ENCODE measurements around the gene ACTR6.
A peak's percentile ranks its signal among the peaks of the same experiment; 100 is the strongest.
"Not testable (repeated sequence)": the region's sequence is repeated elsewhere in the genome, so short reads cannot be mapped to it uniquely, and the experiment has no call there.

Gene ACTR6

DNA sequence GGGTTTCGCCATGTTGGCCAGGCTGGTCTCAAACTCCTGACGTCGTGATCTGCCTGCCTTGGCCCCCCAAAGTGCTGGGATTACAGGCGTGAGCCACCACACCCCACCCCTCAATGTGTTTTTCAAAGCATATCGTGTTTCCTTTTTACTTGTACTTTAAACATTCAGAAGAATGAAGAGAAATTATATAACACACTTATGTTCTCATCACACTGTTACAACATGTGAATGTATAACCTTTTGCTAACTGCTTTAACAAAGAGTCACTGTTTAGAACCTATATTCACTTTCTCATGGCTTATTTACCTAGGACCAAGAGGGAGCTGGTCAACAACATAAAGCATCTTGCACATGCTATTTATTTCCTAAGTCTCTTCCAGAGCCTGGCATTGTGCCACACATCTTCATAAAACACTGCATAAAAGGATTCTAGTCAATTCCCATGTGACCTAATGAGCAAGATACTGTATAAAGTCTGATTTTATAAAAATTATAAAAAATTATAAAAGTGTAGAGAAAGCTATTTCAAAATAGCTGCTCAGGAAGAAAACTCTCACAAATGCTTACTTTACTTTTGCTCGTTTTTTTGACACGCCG is 16.0 kb upstream of the ACTR6 start:
- DNase-seq (ENCODE audit: low spot score), result no peak

DNA sequence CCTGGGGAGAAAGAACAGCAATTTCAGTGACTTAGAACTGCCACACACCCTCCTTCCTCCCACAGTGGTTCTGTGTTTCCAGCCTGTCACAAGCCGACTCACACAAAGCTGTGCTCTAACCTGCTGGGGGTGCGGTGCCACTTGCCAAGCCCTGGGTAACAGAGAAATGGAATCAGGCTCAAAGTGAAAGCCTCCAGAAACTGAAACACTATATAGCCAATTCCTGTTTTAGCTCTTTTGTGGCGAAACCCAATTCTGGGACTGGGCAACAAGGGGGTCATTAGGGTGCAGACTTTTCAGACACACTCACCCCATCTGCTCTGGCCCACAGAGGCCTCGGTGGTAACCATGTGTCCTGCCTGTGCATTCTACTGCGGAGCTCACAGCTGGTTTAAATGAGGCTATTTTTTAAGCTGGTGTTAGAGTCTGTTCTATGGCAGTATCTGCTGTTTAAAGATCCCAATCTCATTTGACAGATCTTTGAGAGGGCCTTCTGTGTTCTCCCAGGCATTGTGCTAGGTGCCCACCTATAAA is 15.2 kb upstream of the ACTR6 start:
- DNase-seq (ENCODE audit: low spot score), result no peak

DNA sequence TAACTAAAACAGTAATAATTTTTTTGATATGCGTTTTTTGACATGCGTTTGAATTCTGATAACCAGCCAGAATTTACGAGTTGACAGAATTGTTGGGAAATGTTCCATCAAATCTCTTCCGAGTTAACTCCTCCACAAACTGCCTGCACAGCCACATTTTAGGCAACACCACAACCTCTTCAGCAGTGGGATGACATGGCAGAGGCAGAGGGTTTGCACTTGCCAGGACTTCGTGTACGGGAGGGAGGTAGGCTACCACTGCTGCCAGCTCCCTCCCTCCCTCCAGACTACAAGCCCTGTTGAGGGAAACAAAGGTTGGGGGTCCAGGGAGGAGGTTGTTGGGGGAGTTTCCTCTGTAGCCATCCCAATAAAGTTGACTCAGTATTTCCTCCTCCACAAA is 14.5 kb upstream of the ACTR6 start:
- no peak for DNase-seq (ENCODE audit: low spot score)

DNA sequence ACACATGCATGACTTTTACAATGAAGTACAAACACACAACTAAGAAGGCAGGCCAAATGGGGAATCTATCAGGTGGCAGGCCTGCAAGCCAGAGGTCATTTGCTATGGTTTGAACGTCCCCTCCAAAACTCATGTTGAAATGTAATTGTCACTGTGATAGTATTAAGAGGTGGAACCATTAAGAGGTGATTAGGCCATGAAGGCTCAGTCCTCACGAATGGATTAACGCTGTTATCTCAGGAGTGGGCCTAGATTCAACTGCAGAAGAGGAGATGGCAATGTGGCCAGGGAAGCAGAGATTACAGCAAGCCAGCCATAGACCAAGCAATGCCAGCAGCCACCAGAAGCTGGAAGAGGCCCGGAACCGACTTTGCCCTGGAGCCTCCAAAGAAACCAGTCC is 13.5 kb upstream of the ACTR6 start:
- DNase-seq (ENCODE audit: low spot score), result no peak

DNA sequence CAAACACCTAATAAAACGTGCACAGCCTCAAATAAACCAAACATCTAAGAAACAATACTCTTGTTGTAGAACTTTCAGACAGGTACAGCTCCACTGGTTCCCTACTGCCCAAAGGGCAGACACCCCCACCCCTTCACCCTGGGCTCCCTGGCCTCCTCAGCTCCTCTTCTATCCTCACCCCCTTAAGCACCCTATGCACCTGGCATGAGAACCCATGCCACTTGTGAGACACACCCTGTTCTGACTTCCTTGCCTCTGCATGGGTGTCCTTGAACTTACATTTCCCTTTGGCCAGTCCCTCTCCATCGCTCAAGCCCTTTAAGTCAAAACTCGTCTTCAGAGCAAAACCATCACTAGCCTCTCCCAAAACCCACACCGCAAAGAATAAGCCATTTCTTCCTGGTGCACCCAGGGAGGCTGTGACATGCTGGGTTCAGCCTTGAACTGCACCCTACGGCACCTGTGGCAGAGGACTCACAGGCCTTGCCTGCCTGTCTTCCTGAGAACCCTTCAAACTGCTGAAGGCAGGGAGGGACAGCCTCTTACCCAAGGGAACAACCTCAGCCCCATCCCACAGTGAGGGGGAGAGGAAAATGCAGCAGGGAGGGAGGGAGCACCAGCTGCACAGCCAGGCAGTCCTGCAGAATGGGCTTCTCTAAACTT is 12.6 kb upstream of the ACTR6 start:
- DNase-seq (ENCODE audit: low spot score), result no peak

DNA sequence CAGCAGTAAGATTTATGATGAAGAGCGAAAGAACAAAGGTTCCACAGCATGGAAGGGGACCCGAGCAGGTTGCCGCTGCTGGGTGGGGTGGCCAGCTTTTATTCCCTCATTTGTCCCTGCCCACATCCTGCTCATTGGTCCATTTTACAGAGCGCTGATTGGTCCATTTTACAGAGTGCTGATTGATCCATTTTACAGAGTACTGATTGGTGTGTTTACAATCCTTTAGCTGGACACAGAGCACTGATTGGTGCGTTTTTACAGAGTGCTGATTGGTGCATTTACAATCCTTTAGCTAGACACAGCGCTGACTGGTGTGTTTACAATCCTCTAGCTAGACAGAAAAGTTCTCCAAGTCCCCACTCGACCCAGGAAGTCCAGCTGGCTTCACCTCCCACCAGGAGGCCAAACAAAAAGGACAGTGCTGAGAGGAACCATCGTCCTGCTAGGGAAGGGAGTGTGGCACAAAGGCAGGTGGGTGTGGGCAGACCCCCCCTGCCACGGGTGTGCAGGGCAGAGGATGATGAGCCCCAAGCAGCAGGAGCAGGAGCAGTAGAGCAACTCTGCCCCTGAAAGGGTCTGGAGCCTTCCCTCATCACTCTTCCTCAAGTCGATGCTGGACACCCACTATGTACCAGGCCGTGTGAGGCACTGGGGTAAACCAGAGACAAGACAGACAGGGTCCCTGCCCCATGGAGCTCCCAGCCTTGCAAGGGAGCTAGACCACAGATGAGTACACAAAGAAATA is 11.6 kb upstream of the ACTR6 start:
- DNase-seq (ENCODE audit: low spot score), result not testable (repeated sequence)

DNA sequence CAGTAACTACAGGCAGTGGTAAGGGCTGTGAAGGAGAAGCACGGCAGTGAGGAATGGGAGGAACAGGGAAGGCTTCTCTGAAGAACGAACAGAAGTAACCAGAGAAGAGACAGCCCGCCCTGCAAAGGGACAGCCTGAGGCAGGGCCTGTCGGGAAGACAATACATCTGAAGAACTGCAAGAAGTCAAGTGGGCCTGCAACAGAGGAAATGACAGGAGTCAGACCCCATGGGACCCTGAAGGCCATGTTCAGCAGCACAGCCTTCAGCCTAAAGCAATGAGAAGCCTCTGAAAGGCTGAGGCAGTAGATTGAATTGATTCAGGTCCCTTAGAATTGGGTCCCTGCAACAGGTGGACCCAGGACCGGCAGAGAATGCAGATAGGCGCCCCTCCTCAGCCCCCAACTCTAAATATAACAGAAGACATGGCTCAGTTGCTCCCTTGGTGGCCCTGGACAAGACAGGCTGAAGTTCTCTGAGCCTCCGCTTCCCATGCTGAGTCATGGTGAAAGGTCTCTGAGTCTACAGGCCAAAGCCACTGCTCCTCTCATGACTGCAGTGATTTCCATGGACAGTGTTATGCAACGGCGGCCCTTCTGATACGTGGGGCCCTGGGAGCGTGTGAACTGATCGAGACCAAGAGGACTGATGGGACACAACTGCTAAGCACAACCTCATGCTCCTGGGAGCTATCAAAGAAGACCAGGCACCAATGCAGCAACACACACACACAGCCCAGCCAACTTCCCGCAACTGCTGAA is 10.8 kb upstream of the ACTR6 start:
- no peak for DNase-seq (ENCODE audit: low spot score)

DNA sequence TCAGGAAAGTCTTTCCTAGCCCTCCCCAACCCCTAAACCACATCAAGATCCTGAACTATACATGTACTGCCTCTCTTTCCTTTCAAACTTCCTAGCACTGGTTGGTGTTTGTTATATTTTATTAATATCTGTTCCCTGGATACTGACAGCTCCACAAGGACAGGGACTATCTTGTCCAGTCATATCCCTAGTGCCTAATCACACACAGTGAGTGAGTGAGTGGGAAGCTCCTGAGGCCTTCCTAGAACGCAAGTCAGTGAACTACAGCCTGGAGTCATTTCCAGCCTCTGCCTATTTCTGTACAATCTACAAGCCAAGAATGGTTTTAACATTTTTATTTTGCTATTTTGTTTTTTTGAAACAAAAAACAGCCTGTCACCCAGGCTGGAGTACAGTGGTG is 7.5 kb upstream of the ACTR6 start:
- DNase-seq (ENCODE audit: low spot score), result no peak

DNA sequence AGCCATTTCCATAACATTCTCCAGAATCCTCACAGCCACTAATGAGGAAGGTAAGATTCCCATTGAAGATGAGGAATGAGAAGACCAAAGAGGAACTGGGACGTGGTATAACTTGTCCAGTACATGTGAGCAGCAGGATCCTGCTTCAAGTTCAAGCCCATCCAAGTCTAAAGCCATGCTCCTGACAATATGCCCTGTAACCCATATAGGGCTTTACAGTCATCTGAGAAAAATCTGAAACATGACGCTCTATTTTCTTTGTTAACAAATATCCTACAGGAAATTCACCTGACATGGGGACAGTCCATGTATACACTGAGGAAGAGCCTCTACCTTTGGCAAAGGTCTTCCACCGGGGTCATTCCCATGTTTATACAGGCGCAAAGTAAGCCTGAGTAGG is 3.1 kb upstream of the ACTR6 start:
- no peak for DNase-seq (ENCODE audit: low spot score)

DNA sequence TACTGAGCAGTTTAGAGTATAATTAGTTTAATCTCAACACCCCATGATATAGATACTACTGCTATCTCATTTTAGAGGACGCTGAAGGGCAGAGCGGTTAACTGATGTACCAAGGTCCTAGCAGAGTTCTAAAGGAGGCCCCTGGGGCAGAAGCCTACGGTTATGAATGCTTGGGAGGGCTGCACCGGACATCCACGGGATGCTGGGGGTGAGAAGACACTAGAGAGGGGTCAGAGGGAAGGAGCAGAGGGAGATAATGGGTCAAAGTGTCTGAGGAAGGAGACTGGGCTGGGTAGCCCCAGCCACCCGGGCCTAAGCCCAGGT is 1.6 kb upstream of the ACTR6 start:
- DNase-seq (ENCODE audit: low spot score), result no peak

DNA sequence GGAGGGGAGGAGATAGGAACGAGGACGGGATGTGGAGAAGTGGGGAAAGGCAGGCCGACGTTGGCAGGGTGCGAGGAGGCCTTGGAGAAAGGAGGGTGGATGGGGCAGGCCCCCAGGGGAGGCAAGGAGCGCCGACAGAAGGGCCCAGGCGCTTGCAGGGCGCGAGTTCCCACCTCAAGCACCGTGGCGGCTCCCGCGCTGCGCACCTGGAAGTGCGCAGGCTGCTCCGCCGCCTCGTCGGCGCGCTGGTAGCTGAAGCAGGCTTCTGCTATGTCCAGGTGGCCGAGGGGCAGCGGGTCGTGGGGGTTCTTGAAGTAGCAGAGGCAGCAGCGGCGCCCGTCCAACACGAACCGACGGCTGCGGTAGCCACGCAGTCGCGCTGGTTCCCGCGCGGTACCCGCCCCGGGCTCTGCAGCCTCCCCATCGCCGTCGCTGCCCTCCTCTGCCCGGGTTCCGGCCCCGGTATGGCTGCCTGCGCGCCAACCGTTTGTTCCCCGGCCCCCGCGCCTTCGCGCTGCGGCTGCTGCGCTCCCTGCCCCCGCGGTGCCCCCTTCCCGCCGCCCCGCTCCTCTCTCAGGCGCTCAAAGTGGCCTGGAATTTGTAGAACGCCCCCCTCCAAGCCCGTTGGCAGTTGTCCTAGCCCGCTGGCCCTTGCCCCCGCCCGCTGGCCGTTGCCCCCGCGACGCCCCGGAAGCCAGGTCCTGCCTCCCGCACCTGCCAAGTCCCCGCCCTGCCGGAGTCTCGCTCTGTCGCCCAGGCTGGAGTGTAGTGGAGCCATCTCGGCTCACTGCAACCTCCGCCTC is 1.1 kb upstream of the ACTR6 start:
- peak; percentile 75 for DNase-seq (ENCODE audit: low spot score)

DNA sequence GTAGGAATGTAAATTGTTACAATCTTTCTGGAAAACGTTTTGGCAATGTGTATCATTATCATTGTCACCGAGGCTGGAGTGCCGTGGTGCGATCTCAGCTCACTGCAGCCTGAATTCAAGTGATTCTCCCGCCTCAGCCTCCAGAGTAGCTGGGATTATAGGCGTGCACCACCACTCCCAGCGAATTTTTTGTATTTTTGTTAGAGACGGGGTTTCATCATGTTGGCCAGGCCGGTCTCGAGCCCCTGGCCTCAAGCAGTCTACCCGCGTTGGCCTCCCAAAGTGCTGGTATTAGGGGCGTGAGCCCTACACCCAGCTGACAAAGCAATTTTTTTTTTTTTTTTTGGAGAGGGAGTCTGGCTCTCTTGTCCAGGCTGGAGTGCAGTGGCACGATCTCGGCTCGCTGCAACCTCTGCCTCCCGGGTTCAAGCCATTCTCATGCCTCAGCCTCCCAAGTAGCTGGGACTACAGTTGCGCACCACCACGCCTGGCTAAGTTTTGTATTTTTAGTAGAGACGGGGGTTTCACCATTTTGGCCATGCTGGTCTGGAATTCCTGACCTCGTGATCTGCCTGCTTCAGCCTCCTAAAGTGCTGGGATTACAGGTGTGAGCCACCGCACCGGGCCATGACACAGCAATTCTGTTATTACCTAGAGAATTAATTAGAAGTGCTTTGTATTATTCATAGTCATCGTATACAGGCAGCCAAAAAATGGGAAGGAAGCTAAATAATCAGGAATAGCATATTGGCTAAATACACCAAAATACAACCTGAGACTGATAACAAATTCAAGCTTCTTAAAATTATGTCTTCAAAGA is 1.2 kb downstream of the ACTR6 start:
- no peak for DNase-seq (ENCODE audit: low spot score)

DNA sequence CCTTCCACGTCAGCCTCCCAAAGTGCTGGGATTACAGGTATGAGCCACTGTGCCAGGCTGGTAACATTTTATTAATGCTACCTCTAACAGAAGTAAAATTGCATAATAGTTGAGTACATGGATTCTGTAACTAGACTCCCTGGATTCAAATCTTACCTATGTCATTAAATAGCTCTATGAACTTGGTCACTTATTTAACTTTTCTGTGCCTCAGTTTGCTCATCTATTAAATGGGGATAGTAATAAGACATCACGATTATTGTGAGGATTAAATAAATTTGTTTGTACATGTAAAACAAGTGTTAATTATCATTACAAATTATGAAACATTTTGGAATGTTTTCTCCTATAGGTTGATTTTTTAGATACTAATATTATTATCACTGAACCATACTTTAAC is 6.7 kb downstream of the ACTR6 start:
- DNase-seq (ENCODE audit: low spot score), result no peak

DNA sequence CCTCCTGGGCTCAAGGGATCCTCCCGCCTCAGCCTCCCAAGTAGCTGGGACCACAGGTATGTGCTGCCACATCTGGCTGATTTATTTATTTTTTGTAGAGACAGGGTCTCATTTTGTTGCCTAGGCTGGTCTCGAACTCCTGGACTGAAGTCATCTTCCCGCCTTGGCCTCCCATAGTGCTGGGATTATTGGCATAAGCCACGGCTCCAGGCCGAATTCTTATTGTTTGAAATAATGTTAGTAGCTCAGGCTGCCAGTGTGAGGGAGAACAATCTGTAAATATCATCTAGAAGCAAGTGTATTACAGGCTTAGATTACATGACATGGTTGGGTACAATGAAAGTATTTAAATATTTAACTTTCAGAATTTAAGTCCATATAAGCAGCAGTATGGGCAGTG is 8.2 kb downstream of the ACTR6 start:
- DNase-seq (ENCODE audit: low spot score), result no peak

DNA sequence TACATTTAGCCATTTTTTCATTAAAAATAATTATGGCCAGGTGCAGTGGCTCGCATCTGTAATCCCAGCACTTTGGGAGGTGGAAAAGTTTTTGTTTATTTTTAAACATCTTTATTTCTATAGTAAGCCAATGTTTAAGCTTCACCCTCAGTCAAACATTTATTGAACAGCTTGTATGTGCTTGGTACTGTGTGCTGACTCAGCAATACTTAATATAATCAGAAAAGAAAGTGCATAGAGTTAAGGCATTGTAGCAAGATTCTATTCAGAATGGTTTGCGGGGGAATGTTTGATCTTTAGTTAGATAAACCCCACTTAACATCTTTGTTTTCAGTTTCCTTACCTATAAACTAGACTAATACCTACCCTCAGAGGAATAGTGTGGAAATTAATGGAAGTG is 11.1 kb downstream of the ACTR6 start:
- DNase-seq (ENCODE audit: low spot score), result no peak

DNA sequence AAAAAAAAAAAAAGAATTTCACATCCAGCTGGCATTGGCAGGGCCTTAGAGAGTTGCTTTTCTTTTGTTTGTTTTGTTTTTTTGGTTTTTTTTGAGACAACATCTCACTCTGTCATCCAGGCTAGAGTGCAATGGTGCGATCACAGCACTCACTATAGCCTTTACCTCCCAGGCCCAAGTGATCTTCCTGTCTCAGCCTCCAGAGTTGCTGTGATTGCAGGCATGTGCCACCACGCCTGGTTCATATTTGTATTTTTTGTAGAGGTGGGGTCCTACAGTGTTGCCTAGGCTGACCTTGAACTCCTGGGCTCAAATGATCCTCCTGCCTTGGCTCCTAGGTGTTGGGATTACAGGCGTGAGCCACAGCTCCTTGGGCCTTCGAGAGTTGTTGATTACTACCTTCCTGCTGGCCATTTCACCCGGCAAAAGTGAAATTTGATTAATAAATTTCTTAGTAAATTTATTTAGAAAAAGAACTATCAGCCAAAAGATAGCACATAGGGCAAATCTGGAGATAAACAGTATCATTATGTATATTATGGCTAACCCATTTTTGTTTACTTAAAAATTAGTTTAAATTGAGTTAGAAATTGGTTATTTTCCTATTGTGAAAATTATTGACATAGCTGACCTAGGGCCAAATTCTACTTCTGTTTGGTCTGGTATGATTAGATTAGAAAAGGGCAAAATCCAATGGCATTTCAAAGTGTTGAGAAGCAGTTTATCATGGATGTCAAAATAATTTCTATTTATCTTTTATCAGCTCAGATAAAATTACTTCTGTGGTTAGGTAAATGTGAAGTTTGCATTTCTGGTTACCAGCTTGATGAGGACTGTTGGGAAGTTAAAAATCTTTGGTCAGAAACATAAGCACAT is 12.6 kb downstream of the ACTR6 start:
- DNase-seq (ENCODE audit: low spot score), result no peak

DNA sequence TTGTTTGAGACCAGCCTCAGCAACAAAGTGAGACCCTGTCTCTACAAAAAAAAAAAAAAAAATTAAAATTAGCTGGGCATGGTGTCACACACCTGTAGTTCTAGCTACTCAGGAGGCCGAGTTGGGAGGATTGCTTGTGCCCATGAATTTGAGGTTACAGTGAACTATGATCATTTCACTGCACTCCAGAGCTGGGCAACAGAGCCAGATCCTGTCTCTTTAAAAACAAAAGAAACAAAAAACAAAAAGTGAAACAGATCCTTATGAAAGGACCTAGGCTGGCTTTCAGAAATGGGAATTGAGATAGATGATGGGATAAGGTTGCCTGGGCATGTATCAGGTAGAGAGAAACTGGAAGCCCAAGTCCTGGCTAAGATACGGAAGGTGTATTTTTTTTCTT is 13.9 kb downstream of the ACTR6 start:
- DNase-seq (ENCODE audit: low spot score), result no peak

DNA sequence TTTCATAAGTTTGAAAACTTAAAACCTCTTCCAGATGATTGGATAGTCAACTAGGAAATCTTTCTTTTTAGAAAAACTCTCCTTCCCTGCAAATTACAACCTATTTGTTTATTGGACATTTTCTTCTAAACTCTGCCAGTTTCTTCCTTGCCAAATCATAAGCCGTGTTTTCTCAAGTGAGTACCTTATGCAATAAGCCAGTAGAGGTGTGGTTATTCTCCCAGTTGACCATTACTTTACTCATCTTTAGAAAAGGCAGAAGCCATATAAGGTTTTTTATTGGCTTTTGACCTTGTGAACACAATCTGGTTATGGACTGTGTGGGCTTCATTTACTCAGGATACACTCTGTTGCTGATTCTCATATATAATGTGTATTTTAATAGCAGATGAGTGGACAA is 14.6 kb downstream of the ACTR6 start:
- DNase-seq (ENCODE audit: low spot score), result no peak

DNA sequence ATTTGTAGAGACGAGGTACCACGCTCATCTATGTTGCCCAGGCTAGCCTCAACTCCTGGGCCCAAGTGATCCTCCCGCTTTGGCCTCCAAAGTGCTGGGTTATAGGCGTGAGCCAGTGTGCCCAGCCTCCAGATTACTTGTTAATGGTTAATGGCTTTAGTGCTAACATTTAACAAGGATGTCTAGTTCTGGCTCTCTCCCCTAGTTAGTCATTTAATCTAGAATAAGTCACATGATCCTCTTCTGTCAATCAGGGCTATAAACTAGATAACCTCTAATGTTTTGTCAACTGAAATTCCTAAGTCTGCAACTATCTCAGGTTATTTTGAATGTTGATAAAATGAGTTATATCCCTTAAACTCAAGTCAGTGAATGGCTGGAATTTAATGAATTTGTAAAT is 15.7 kb downstream of the ACTR6 start:
- DNase-seq (ENCODE audit: low spot score), result no peak

All from CD4-positive, alpha-beta T cell treated with Interleukin-2 at 100 ng/mL for 4 hours (primary cell).